Right hindlimb (tissue), 1 donor: ENCODE measurements around the gene GPSM1.
A peak's percentile ranks its signal among the peaks of the same experiment; 100 is the strongest.

Experiments used
- DNase-seq: peaks from one replicate; pipeline ENCODE4 v3.0.0-alpha.2; 2018

Gene GPSM1

DNA sequence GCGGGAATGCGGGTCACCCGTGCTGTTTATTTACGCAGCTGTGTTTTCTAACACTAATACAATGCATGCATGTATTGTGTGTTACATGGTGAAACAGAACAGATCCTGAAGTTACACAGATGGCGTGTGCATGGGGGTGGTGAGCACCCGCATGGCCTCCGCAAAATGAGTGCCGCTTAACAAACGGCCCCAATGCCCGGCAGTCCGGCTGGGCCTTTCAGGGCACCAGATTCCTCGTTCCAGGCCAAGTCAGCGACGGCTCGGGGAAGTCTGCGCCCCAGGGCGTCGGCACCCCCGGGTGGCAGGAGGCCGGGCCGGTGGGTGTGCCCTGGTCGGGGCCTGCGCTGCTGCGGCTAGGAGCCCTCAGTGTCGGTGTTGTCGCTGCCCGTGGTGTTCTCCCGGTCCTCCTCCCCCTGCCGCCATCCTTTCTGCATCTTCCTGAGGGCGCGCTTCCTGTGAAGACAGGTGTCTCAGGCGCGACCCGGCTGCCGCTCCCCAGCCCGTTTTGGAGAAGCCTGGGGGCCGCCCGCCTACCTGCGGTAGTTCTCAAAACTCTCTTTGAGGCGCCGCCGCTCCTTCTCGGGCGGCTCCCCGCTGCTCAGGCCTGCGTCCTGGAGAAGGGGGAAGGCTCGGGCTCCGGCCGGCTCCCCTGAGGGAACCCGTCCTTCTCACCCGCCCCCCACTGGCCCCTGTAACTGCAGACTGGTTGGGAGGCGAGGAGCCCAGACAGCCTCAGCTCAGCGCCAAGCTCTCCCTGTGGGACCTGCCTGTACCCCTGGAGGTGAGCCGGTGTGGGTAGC lies 36.8 kb downstream of the GPSM1 start:
- DNase-seq: peak; percentile 33

- no peak for DNase-seq
Observed at GRCh38 chr9:136364942-136365774, 37.8 kb downstream of the GPSM1 start.

- no peak for DNase-seq
Observed at GRCh38 chr9:136365775-136366222, 38.5 kb downstream of the GPSM1 start.

DNA sequence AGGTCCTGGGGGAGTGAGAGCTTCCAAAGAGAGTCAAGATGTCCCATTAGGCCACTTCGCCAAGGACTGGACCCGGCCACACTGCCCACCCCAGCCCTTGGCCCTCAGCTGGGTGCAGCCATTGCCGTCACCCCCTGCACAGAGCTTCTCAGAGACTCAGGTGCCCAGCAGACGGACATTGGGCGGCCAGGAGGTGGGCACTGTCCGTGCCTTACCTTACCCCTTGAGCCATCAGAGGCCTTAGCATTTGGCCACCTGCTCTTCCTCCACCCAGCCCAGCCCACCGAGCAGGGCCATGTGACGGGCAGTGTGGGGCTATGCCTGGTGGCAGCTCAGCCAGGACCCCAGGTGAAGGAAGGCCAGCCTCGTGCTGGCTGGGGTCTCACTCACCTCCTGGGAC lies 39.5 kb downstream of the GPSM1 start:
- no peak for DNase-seq

- no peak for DNase-seq
Observed at GRCh38 chr9:136367296-136368145, 40.2 kb downstream of the GPSM1 start.

DNA sequence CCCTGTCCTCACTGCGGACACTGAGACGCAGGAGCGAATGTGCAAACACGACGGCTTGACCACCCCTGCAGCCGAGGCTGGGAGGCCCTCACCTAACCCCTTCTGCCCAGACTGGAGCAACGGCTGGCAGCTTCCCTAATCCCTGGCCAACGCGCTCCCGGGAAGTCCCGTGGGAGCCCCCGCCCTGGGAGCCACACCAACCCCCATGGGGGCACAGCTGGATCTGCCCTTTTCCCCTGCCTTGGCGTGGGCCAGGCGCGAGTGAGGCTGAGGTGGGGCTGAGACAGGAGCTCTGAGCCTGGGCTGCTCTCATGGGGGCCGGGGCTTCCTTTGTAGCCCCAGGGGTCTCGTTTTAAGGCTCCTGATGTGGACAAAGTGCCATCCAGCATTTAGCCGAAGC lies 40.9 kb downstream of the GPSM1 start:
- no peak for DNase-seq

DNA sequence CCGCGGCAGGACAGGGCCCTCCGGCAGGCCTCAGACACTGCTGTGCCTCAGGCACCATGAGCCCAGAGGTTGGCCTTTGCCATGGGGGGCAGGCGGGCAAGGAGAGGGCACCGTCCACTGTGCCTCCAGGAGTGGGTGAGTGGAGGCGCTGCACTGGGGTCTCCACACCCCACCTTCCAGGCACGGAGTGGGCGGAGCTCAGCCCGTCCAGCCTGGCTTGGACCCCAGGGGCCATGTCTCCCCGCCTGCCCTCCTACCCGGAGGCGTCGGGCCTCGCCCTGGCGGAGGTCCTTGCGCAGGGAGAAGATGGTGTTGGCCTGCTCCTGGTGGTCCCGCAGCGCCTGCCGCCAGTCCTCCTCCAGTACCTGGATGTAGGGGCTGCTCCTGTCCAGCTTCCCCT lies 42.7 kb downstream of the GPSM1 start:
- no peak for DNase-seq

DNA sequence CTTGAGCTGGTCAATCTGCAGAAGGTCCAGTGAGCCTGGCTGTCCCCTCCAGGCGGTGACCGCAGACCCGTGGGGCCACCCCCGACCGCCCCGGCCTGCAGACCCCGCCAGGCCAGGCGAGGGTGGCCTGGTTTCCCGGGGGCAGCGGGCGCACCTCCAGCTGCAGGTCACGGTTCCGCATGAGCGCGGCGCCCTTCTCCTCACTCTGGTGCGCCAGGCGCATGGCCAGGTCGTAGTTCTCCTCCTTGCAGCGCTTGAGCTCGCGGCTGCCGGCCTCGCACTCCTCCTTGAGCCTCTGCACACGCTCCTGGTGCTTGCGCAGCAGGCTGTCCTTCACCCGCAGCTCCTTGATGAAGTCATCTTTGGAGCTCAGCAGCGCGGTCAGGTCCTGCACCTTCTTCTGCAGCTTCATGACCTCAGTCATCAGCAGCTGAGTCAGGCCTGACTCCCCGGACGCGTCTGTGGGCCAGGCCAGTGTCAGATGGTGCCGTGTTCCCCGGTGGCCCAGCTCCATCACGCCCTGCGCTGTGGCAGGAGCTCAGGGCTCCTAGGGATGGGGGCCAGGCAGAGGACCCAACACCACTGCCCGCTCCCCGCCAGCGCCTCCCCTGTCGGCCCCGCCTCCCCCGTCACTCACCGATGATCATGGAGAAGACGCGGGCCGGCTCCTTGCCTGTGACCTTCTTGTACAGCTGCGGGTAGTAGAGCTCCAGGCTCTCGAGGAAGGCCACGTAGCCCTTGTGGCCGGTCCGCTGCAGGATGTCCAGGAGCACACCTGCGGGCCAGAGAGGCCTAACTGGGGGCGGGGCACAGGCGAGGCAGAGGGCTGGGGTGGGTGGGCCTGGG lies 43.6 kb downstream of the GPSM1 start:
- DNase-seq: no peak

DNA sequence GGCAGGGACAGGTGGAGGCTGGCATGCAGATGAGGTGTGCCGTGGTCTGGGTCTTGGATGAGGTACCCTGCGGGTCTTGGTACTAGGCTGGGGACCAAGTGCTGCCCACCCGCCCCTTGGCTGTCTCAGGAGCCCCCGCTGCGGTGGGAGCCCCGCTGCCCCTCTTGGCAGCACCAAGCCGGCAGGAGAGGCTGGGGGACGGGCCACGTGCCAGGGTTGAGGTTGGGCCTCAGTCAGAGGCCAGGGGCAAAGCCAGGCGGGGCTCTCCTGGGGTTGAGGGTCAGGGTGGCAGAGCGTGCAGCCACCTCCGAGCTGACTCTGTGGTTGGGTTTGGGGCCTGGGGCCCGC lies 44.2 kb downstream of the GPSM1 start:
- no peak for DNase-seq

GRCh38 chr9:136372006-136372405 lies 44.7 kb downstream of the GPSM1 start:
- DNase-seq: no peak

GRCh38 chr9:136372561-136373299 lies 45.4 kb downstream of the GPSM1 start:
- DNase-seq: peak; percentile 72

DNA sequence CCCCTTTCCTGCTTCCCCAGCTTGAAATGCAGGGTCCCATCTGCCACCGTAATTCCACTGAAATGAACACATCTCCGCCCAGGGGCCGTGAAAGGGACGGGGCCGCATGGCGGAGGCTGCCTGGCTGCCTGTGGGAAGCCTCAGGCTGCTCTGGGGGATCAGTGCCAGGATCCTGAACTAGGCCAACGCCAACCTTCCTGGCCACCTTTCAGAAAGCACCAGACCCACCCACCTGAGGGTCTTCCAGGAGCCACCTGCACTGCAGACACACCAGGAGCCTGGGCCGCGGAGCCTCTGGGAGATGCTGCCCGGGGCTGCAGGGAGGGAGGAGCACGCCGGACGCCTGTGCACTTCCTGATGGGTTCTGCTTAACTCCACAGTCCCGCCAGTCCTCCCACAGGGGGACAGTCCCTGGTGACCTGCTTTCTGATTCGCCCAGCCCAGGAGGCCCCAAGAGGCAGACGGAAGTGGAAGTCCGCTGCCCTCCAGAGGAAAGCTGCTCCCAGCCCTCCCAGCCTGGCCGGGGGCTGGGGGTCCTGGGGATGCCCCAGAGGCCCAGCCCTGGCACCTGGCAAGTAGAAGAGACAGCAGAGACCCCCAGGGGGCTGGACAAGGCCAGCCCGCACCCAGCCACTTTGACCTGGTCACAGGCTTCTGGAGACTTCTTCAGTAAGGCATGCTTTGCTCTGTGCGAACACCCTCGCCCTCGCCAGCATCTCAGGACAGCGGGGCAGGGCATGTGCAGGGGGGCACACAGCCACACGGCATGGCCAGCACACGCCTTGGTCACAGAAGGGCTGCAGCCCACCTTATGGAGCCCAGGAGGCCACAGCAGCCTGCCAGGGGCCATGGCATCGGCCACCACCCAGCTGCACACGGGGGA lies 46.2 kb downstream of the GPSM1 start, which contains the start of gene CARD9:
TSS of gene CARD9 (minus strand) at position 370 of the 883 bp plus-strand sequence. CDS start 1,591 bp downstream, outside the sequence.
- no peak for DNase-seq

DNA sequence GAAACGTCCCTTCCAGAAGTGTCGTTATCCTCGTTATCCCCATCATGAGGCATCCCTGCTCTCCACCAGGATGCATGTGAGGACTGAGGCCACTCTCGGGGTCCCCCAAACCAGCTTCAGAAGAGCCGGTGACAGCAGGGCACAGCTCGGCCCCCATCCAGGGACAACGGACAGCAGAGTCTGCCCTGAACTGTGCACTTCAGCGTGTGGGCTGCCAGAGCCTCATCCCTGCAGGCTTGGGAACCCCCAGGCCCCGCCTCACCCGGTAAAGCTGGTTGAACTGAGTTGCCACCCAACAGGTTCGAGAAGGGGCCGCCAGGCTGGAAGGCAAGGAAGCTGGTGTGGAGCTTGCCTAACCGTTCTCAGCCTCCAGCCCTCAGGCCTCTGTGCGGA lies 46.8 kb downstream of the GPSM1 start:
- DNase-seq: no peak

GRCh38 chr9:136375096-136375495 lies 47.8 kb downstream of the GPSM1 start:
- DNase-seq: no peak

DNA sequence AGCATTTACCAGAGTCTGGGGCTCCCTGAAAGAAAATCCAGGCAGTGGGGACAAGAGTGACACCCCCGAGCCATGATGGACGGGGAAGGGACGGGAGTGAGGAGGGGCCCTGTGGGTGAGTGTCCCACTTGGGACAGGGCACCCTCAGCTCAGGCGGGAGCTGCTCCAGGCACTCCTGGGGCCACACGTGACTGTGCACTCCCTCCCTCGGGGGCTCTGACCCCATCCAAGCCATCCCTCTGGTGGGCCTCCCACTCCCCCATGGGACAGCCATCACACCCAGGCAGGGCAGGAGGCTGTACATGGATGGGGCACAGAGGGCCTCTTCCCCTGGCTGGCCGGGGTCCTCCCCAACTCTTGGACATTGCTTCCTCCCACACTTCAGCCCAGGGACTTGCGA lies 49.1 kb downstream of the GPSM1 start:
- no peak for DNase-seq

DNA sequence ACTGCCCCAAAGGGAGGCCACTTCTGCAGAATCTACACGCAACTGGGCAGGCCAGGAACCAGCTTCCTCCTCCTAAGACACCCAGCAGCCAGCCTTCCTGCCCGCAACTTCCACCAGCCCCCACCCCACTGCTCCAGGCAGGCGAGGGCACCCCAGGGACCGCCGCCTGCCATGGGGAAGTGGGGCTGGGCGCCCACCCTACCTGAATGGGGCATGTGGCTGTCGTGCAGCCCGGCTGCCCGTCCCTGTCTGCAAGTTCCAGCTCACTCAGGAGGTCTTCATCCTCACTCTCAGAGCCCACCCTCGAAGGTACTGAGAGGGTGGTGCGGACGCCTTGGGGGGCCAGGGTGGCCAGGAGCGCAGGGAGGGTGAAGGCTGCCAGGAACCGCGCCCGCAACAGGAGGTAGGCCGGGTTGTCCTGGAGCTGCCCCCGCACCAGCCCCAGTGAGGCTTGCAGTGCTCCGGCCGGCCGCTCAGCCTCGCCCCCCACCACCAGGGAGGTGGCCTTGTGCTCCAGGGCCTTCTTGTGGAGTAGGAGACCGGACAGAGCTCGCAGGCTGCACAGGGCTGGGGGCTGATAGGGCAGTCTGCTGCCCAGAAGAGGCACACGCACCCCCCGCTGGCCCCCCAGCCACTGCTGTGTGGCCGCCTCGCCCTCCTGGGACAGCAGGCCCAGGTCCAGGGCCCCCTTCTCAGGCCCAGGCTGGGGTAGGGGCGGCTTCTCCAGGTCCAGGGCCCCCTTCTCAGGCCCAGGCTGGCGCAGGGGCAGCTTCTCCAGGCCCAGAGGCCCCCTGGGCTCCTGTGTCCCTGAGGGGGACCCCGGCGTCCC lies 50.2 kb downstream of the GPSM1 start:
- DNase-seq: no peak

DNA sequence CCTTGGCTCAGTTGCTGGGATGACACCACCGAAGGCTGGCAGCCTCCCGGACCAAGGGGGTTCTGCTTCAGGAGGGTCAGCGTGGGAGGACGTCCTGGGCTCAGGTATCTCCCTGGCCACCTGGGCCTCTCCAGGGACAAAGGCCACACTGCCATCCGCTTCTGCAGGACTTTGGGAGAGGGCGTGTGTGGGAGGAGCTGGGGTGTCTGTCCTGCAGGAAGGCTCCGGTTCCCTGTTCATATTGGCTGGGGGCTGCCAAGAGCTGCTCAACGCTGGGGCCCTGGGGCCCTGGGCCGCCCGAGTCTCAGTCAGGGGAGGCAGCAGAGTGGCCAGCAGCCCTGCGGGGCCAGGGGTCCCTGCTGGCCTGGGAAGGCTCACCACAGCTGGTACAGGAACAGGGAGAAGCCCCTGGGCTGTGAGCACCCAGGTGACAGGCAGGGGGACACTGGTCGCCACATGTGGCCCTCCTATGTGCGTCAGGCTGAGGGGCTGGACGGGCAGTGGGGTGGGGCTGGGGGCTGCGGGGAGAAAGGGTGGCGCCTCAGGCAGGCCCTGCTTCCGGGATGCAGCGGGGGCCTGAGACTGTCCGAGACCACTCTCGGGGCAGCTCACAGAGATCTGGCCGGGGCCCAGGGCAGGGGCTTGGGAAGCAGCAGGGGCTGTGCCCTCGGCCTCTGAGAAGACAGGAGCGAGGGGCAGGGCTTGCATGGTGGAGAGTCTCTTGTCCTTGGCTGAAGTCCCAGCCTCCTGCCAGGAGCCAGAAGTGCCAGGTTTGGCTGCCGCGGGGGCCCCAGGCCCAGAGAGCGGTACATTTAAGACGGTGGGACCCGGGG lies 51.0 kb downstream of the GPSM1 start:
- DNase-seq: no peak

GRCh38 chr9:136379003-136379287 lies 51.6 kb downstream of the GPSM1 start:
- no peak for DNase-seq

GRCh38 chr9:136379401-136379800 lies 52.1 kb downstream of the GPSM1 start:
- DNase-seq: no peak
